RPMI8226 (cell line): ENCODE data around the gene RAP1GDS1.
"Not testable (repeated sequence)": the region's sequence is repeated elsewhere in the genome, so short reads cannot be mapped to it uniquely, and the experiment has no call there.

Source experiments
- DNase-seq: peaks from one replicate; pipeline ENCODE4 v3.0.0-alpha.2; 2015

RAP1GDS1 gene

GRCh38 chr4:98446499-98447375, 185.6 kb downstream of the RAP1GDS1 start:
- DNase-seq: no peak

- no peak for DNase-seq
These were observed 186.5 kb downstream of the RAP1GDS1 start for GRCh38 chr4:98447648-98448047.

- no peak for DNase-seq
These were observed 187.7 kb downstream of the RAP1GDS1 start for GRCh38 chr4:98448908-98449307.

- no peak for DNase-seq
These were observed 190.9 kb downstream of the RAP1GDS1 start for GRCh38 chr4:98452091-98452490.

GRCh38 chr4:98457422-98457821, 196.2 kb downstream of the RAP1GDS1 start:
- DNase-seq: not testable (repeated sequence)

- DNase-seq: not testable (repeated sequence)
These were observed 200.1 kb downstream of the RAP1GDS1 start for GRCh38 chr4:98461121-98461865.

GRCh38 chr4:98462487-98462886, 201.3 kb downstream of the RAP1GDS1 start:
- DNase-seq: no peak

GRCh38 chr4:98466868-98467599, 205.8 kb downstream of the RAP1GDS1 start:
- no peak for DNase-seq

- DNase-seq: peak; percentile 80
These were observed 206.5 kb downstream of the RAP1GDS1 start for GRCh38 chr4:98467627-98468072.

- DNase-seq: no peak
These were observed 207.5 kb downstream of the RAP1GDS1 start for GRCh38 chr4:98468709-98469108.

GRCh38 chr4:98469771-98470170, 208.6 kb downstream of the RAP1GDS1 start:
- DNase-seq: no peak

- DNase-seq: no peak
These were observed 209.2 kb downstream of the RAP1GDS1 start for GRCh38 chr4:98470366-98470765.

GRCh38 chr4:98470831-98471230, 209.6 kb downstream of the RAP1GDS1 start:
- no peak for DNase-seq

- no peak for DNase-seq
These were observed 211.9 kb downstream of the RAP1GDS1 start for GRCh38 chr4:98473046-98473445.

- no peak for DNase-seq
These were observed 213.2 kb downstream of the RAP1GDS1 start for GRCh38 chr4:98474408-98474844.

- no peak for DNase-seq
These were observed 215.7 kb downstream of the RAP1GDS1 start for GRCh38 chr4:98476891-98477290.

GRCh38 chr4:98479590-98479989, 218.4 kb downstream of the RAP1GDS1 start:
- DNase-seq: not testable (repeated sequence)

GRCh38 chr4:98480535-98480934, 219.4 kb downstream of the RAP1GDS1 start:
- no peak for DNase-seq

GRCh38 chr4:98481167-98481566, 220.0 kb downstream of the RAP1GDS1 start:
- no peak for DNase-seq

GRCh38 chr4:98482503-98482846, 221.3 kb downstream of the RAP1GDS1 start:
- no peak for DNase-seq

- DNase-seq: no peak
These were observed 221.9 kb downstream of the RAP1GDS1 start for GRCh38 chr4:98482847-98483806.

- DNase-seq: no peak
These were observed 222.8 kb downstream of the RAP1GDS1 start for GRCh38 chr4:98484031-98484430.
